Progenitor cell of endocrine pancreas (in vitro differentiated cells): ENCODE data around the gene NF2. TPM values are rescaled to one million over a fixed set of nuclear protein-coding genes. Genes with fewer than 3 reads are reported as not detected.

Experiments used
- DNase-seq: peaks from one replicate; pipeline ENCODE4 v3.0.0; 2021; ENCODE audit warnings: low spot score; ENCODE audit not compliant: unreplicated experiment
- H3K27ac Mint-ChIP-seq: 2 replicates; pipeline ENCODE4 v1.8.0; 2021; ENCODE audit warnings: mild to moderate bottlenecking, moderate library complexity, mixed read lengths
- H3K27me3 Mint-ChIP-seq: 2 replicates; pipeline ENCODE4 v1.8.0; 2021; ENCODE audit warnings: mixed read lengths
- H3K36me3 Mint-ChIP-seq: 2 replicates; pipeline ENCODE4 v1.8.0; 2022; ENCODE audit warnings: mixed read lengths; ENCODE audit not compliant: insufficient read depth
- H3K4me1 Mint-ChIP-seq: 2 replicates; pipeline ENCODE4 v1.8.0; 2021; ENCODE audit warnings: low read depth, mixed read lengths
- H3K4me3 Mint-ChIP-seq: 2 replicates; pipeline ENCODE4 v1.8.0; 2021; ENCODE audit warnings: low read depth, mild to moderate bottlenecking, moderate library complexity, mixed read lengths
- H3K9me3 Mint-ChIP-seq: 2 replicates; pipeline ENCODE4 v1.8.0; 2021; ENCODE audit warnings: low read depth, mixed read lengths
- total RNA-seq: library from RNA; stranded (reverse); gene quantifications from 2 replicates; pipeline ENCODE4 v1.2.1, GENCODE V29; 2021
- TF ChIP-seq, protein P1 (sequence below): fragments of 200-600 bp; sonication (generic); IDR thresholded peaks from one replicate; pipeline ENCODE4 v1.5.0; 2021; ENCODE audit warnings: antibody characterized with exemption, mild to moderate bottlenecking; ENCODE audit not compliant: unreplicated experiment

NF2 gene
- total RNA-seq, 1 donor from 2014 or later, result 37.1 TPM

DNA sequence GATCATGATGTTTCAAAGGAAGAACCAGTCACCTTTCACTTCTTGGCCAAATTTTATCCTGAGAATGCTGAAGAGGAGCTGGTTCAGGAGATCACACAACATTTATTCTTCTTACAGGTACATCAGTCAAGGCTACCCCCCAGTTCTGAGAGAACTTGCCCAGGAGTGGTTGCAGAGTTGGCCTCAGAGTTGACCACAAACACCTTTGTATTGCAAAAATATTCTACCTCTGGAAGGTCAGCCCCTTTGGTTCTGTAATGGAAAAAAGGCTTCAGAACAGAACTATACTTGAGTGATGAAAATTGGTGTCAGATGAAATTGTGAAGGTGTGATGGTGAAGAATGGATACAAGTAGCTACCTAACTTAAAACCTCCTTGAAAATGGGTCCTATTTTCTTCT lies 35.7 kb downstream of the NF2 start:
- H3K27me3 Mint-ChIP-seq, result no peaks in the 10 kb centered on the region
- H3K27ac Mint-ChIP-seq, result no peak overlapping the region
- no peaks in the 10 kb centered on the region for H3K4me1 Mint-ChIP-seq
- H3K4me3 Mint-ChIP-seq, result no peak overlapping the region
- DNase-seq, result no peak
- H3K9me3 Mint-ChIP-seq, result no peaks in the 10 kb centered on the region
- TF ChIP-seq, protein P1, sequence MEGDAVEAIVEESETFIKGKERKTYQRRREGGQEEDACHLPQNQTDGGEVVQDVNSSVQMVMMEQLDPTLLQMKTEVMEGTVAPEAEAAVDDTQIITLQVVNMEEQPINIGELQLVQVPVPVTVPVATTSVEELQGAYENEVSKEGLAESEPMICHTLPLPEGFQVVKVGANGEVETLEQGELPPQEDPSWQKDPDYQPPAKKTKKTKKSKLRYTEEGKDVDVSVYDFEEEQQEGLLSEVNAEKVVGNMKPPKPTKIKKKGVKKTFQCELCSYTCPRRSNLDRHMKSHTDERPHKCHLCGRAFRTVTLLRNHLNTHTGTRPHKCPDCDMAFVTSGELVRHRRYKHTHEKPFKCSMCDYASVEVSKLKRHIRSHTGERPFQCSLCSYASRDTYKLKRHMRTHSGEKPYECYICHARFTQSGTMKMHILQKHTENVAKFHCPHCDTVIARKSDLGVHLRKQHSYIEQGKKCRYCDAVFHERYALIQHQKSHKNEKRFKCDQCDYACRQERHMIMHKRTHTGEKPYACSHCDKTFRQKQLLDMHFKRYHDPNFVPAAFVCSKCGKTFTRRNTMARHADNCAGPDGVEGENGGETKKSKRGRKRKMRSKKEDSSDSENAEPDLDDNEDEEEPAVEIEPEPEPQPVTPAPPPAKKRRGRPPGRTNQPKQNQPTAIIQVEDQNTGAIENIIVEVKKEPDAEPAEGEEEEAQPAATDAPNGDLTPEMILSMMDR, result no peak
- H3K36me3 Mint-ChIP-seq, result peaks cover 22% of the 10 kb centered on the region

DNA sequence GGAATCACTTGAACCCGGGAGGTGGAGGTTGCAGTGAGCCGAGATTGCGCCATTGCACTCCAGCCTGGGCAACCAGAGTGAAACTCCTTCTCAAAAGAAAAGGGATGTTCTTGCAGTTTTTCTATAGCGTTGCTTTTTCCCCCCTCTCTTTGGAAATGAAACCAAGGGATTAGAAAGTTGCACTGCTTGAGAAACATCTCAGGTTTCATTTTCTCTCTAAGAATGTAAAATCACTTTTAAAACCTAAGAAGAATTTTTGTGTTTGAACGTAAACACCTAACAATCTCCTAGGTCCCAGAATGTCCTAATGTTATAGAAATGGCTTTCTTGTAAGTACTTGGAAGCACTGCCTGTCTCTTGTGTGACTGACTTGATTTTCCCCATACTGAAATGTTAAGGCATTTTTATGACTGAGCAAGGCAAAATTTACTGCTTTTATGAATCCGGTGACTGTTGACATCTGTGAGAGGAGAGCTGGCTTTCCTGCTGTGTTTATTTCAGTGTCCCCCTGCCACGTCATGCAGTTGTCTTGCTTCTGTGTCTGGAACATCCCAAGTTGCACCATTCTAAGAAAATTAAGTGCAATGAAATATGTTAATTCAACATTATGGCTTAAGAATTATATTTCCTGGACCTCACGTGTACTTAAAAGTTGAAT lies 37.7 kb downstream of the NF2 start:
- DNase-seq, result no peak
- H3K27me3 Mint-ChIP-seq, result no peaks in the 10 kb centered on the region
- no peak overlapping the region for H3K4me3 Mint-ChIP-seq
- no peaks in the 10 kb centered on the region for H3K9me3 Mint-ChIP-seq
- peaks cover 35% of the 10 kb centered on the region for H3K36me3 Mint-ChIP-seq
- H3K27ac Mint-ChIP-seq, result no peak overlapping the region
- H3K4me1 Mint-ChIP-seq, result no peaks in the 10 kb centered on the region
- TF ChIP-seq, protein P1, result no peak

DNA sequence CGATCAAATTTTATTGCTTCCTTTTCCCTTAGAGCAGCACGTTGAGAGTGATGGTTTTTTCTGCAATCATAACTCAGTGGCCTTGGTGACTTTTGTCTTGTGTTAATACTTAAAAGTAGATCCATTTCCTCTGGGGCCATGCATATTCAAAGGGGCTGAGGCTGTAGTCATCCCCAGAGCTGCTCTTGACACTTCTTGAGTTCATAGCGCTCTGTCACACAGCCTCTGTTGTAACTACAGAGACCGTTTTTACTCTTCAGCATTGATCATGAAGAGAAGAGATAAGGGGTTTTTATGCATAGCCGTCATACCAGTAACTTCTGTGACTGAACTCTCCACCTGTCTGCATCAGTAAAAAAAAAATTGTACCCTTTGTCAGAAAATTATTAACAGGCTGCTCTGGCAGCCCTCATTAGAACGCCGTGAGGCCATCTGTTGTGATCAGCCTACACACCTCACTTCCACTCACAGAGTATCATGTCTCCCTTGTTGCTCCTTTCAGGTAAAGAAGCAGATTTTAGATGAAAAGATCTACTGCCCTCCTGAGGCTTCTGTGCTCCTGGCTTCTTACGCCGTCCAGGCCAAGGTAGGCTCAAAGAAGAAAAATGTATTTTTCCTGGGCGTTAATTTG lies 38.4 kb downstream of the NF2 start:
- Mint-ChIP-seq H3K4me1 (no peaks in the 10 kb centered on the region), H3K27me3 (no peaks in the 10 kb centered on the region), H3K36me3 (peaks cover 35% of the 10 kb centered on the region), H3K9me3 (no peaks in the 10 kb centered on the region), H3K4me3 (no peak overlapping the region), H3K27ac (no peak overlapping the region)
- TF ChIP-seq, protein P1, result no peak
- no peak for DNase-seq

DNA sequence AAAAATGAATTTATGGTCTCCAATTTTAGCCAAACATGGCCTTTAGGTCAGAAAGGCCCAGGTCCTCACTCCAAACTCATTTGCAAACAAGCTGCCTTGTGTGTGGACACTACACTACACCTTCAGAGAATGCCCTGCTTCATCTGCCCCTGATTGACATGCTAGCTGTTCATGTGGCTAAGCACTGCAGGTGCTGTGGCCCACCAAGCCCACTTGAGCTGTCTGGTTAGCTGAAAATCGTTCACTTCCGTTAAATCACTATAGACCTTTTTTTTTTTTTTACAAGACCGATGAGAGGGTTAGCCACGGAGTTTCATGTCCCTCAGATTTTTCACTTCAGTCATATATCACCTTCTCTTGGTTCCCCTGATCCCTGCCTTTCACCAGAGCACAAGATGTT lies 39.3 kb downstream of the NF2 start:
- H3K27ac Mint-ChIP-seq, result no peak overlapping the region
- DNase-seq, result no peak
- no peak overlapping the region for H3K4me3 Mint-ChIP-seq
- H3K9me3 Mint-ChIP-seq, result no peaks in the 10 kb centered on the region
- TF ChIP-seq, protein P1, result no peak
- no peaks in the 10 kb centered on the region for H3K27me3 Mint-ChIP-seq
- H3K4me1 Mint-ChIP-seq, result no peaks in the 10 kb centered on the region
- H3K36me3 Mint-ChIP-seq, result peaks cover 35% of the 10 kb centered on the region

DNA sequence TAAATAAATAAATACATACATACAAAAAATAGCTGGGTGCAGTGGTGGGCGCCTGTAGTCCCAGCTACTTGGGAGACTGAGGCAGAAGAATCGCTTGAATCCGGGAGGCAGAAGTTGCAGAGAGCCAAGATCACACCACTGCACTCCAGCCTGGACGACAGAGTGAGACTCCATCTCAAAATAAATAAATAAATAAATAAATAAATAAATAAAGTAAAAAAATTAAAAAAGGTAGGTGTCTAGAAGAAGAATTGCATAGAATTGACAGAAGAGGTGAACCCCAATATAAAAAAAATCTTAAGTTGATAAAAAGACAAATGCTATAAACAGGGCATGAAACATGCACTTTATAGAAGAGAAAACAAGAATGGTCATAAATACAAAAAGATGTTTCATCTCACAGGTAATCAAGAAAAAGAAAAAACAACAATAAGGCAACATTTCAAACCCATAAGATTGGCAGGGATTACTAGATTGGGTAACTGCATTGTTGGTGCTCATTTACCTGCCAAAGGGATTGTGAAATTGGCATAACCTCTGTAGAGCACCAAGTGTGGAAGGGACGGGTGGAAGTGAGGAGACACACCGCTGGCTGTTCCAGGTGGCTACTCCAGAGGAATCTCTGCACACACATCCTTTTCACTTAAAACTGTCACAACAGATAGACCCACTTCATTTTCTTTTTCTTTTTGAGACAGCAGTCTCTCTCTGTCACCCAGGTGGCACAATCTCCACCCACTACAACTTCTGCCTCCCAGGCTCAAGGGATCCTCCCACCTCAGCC lies 44.7 kb downstream of the NF2 start:
- no peak for DNase-seq
- Mint-ChIP-seq H3K27me3 (no peaks in the 10 kb centered on the region), H3K4me3 (no peak overlapping the region), H3K4me1 (no peaks in the 10 kb centered on the region), H3K27ac (no peak overlapping the region), H3K36me3 (peaks cover 22% of the 10 kb centered on the region), H3K9me3 (no peaks in the 10 kb centered on the region)
- TF ChIP-seq, protein P1, result no peak
